Common myeloid progenitor, CD34-positive (primary cell): ENCODE results near the gene RBMS1.
"Not testable (repeated sequence)": the region's sequence is repeated elsewhere in the genome, so short reads cannot be mapped to it uniquely, and the experiment has no call there.

ENCODE experiments used
- CTCF ChIA-PET: fragments of 350-600 bp; sonication (Branson Sonifier 250); formaldehyde crosslinking; loops from one replicate; lab custom pipeline; 2021; ENCODE audit warnings: antibody characterized with exemption; lab: Charles Lee
- POLR2A ChIA-PET: fragments of 350-600 bp; sonication (Branson Sonifier 250); formaldehyde crosslinking; loops from one replicate; lab custom pipeline; 2021; ENCODE audit warnings: antibody characterized with exemption; lab: Charles Lee
- DNase-seq, 3 donors: peaks; one replicate each; pipeline versions ENCODE4 v3.0.0 to v3.0.0-alpha.2; 2013
- H3K27ac ChIP-seq, 2 experiments: 1 replicate in 1 of 2; 2 replicates in 1 of 2; pipeline ENCODE4 v1.7.0; 2013; ENCODE audit warnings: inconsistent platforms in 2 of 2, low read length in 2 of 2, mild to moderate bottlenecking in 2 of 2, low read depth in 1 of 2, moderate library complexity in 1 of 2; ENCODE audit not compliant: severe bottlenecking in 2 of 2, insufficient read depth in 1 of 2, poor library complexity in 1 of 2
- H3K27me3 ChIP-seq, 5 experiments: replicated peaks in 2 of 5; 1 replicate in 3 of 5; 2 replicates in 2 of 5; pipeline versions ENCODE4 v1.6.1 to v1.7.0; 2013; ENCODE audit warnings: low read length in 4 of 5, mild to moderate bottlenecking in 2 of 5, moderate library complexity in 2 of 5, inconsistent platforms in 1 of 5; ENCODE audit not compliant: insufficient read depth in 5 of 5, control insufficient read depth in 4 of 5
- H3K36me3 ChIP-seq, 4 experiments: 1 replicate in 2 of 4; 2 replicates in 2 of 4; pipeline versions ENCODE4 v1.6.1 to v1.7.0; 2013; ENCODE audit warnings: low read length in 3 of 4, control low read depth in 1 of 4, mild to moderate bottlenecking in 1 of 4; ENCODE audit not compliant: control insufficient read depth in 4 of 4, insufficient read depth in 4 of 4
- H3K4me1 ChIP-seq, 4 experiments: 1 replicate in 3 of 4; 2 replicates in 1 of 4; pipeline versions ENCODE4 v1.6.1 to v1.7.1; 2013; ENCODE audit warnings: low read length in 3 of 4, mild to moderate bottlenecking in 3 of 4, control low read depth in 1 of 4, inconsistent platforms in 1 of 4, moderate library complexity in 1 of 4; ENCODE audit not compliant: control insufficient read depth in 4 of 4, insufficient read depth in 4 of 4; ENCODE audit errors: control extremely low read depth in 1 of 4
- H3K4me3 ChIP-seq, 7 experiments: 1 replicate in 4 of 7; 2 replicates in 3 of 7; pipeline versions ENCODE4 v1.5.1 to v1.7.0; 2013; ENCODE audit warnings: mild to moderate bottlenecking in 7 of 7, low read length in 6 of 7, moderate library complexity in 6 of 7, inconsistent platforms in 2 of 7, low read depth in 2 of 7, control low read depth in 1 of 7; ENCODE audit not compliant: insufficient read depth in 4 of 7, control insufficient read depth in 1 of 7; ENCODE audit errors: extremely low read depth in 1 of 7
- H3K9me3 ChIP-seq, 5 experiments: 1 replicate in 4 of 5; 2 replicates in 1 of 5; pipeline versions ENCODE4 v1.6.1 to v1.7.1; 2013; ENCODE audit warnings: low read length in 4 of 5, mild to moderate bottlenecking in 2 of 5, inconsistent platforms in 1 of 5, low read depth in 1 of 5, moderate library complexity in 1 of 5; ENCODE audit not compliant: control insufficient read depth in 4 of 5, insufficient read depth in 2 of 5; ENCODE audit errors: control extremely low read depth in 1 of 5
- WGBS: methylation state at CpG from one replicate; pipeline ENCODE4 v1.1.5; 2013; ENCODE audit not compliant: insufficient coverage; 5-methylcytosine and 5-hydroxymethylcytosine counted together

Gene RBMS1

DNA sequence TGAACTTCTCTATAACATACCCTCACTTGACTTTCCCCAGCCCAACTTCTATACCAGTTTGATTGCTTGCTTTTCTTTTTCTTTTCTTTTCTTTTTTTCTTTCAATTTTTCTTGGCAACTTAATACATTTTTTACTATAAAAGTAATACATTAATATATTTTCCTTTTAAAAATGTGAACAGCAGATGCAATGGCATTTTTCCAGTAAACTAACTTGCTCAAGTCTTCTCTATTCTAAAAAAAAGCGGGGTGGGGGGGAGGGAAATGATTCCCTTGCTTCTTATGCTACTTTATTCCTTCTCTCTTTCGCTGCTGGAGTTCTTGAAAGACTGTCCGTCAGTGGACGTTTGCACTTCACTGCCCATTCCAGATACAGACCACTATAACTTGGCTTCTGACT lies 70.5 kb downstream of the RBMS1 start:
- CTCF ChIA-PET, result no interaction called here
- WGBS, result 97% methylated on average over 3 of the region's 4 CpGs
- DNase-seq, result no peak
- Histone ChIP-seq H3K4me1 (peaks cover 0 to 46% (median 9%) of the 10 kb centered on the region in 4 experiments), H3K36me3 (no peaks in the 10 kb centered on the region), H3K9me3 (no peaks in the 10 kb centered on the region), H3K27me3 (no peaks in the 10 kb centered on the region), H3K27ac (no peak overlapping the region), H3K4me3 (no peak overlapping the region)
- POLR2A ChIA-PET, result no interaction called here

- 83% methylated on average over 1 of the region's 3 CpGs for WGBS
- ChIA-PET POLR2A (interaction anchor here (0.7 kb wide), 1 partner anchor 23 kb away, joined by 3 read pairs; no protein-coding TSS in a partner anchor), CTCF (interaction anchor here (0.9 to 1.1 kb wide), 2 partner anchors 11 to 36 kb away, joined by 3 read pairs; no protein-coding TSS in a partner anchor)
- H3K9me3 ChIP-seq, H3K4me3 ChIP-seq, H3K27ac ChIP-seq, DNase-seq, H3K36me3 ChIP-seq, H3K27me3 ChIP-seq: not testable (repeated sequence)
- peaks cover 0 to 42% (median 5%) of the 10 kb centered on the region in 4 experiments for H3K4me1 ChIP-seq
Observed at GRCh38 chr2:160421646-160422501, 71.7 kb downstream of the RBMS1 start.

GRCh38 chr2:160420711-160421110 lies 72.9 kb downstream of the RBMS1 start:
- Histone ChIP-seq H3K4me1 (peaks cover 0 to 37% (median 5%) of the 10 kb centered on the region in 4 experiments), H3K9me3 (no peaks in the 10 kb centered on the region), H3K36me3 (no peaks in the 10 kb centered on the region), H3K4me3 (no peak overlapping the region), H3K27ac (no peak overlapping the region), H3K27me3 (no peaks in the 10 kb centered on the region)
- ChIA-PET CTCF (interaction anchor here (0.7 kb wide), 1 partner anchor 505 kb away, joined by 3 read pairs; no protein-coding TSS in a partner anchor), POLR2A (no interaction called here)
- no peak for DNase-seq
- 70% methylated on average over 3 of the region's 4 CpGs for WGBS

- POLR2A ChIA-PET, result no interaction called here
- peaks cover 0 to 34% (median 5%) of the 10 kb centered on the region in 4 experiments for H3K4me1 ChIP-seq
Observed at GRCh38 chr2:160419776-160420505, 73.7 kb downstream of the RBMS1 start.

GRCh38 chr2:160418853-160419252 lies 74.8 kb downstream of the RBMS1 start:
- WGBS, result no CpG with 5 or more reads among the region's 1 CpG
- POLR2A ChIA-PET, result no interaction called here
- H3K27ac ChIP-seq, result no peak overlapping the region

More at GRCh38 chr2:160419776-160420505, 73.7 kb downstream of the RBMS1 start:
- H3K4me3 ChIP-seq, result no peak overlapping the region
- WGBS, result 88% methylated on average over 3 of the region's 3 CpGs
- no peaks in the 10 kb centered on the region for H3K36me3 ChIP-seq
- H3K27ac ChIP-seq, result no peak overlapping the region
- no peaks in the 10 kb centered on the region for H3K9me3 ChIP-seq
- no peaks in the 10 kb centered on the region for H3K27me3 ChIP-seq
- CTCF ChIA-PET, result interaction anchor here (0.7 to 0.8 kb wide), 2 partner anchors 9 to 505 kb away, joined by 3 to 6 read pairs; no protein-coding TSS in a partner anchor
- no peak for DNase-seq

DNA sequence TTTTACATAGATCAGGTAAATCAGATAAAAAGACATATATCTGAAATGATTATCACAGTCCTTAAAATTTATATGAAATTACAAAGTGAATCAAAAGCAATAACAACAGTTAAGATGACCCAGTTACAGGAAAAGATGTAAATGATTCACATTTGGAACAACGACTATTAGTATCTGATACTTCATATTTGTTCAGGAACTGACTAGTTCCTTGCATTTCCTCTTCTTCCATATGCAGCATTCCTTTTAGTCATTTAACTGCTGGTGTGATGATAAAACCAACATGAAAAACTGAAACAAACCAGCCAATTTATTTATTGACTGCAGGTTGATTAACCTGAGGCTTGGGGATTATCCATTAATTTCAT lies 75.2 kb downstream of the RBMS1 start:
- ChIA-PET POLR2A (no interaction called here), CTCF (interaction anchor here (0.7 kb wide), 1 partner anchor 12 kb away, joined by 3 read pairs; no protein-coding TSS in a partner anchor)
- Histone ChIP-seq H3K27me3 (no peaks in the 10 kb centered on the region), H3K4me1 (peaks cover 0 to 34% (median 5%) of the 10 kb centered on the region in 4 experiments), H3K36me3 (no peaks in the 10 kb centered on the region), H3K9me3 (no peaks in the 10 kb centered on the region), H3K27ac (no peak overlapping the region), H3K4me3 (no peak overlapping the region)
- WGBS, result 40% methylated on average over 1 of the region's 1 CpG
- no peak for DNase-seq

More at GRCh38 chr2:160418853-160419252, 74.8 kb downstream of the RBMS1 start:
- no peak for DNase-seq
- no peaks in the 10 kb centered on the region for H3K27me3 ChIP-seq
- H3K9me3 ChIP-seq, result no peaks in the 10 kb centered on the region
- no peaks in the 10 kb centered on the region for H3K36me3 ChIP-seq
- no peak overlapping the region for H3K4me3 ChIP-seq
- CTCF ChIA-PET, result no interaction called here
- peaks cover 0 to 34% (median 5%) of the 10 kb centered on the region in 4 experiments for H3K4me1 ChIP-seq
